LNCAP (cell line): Measurements from ENCODE around the gene TMEM259.

Experiments
- TF ChIP-seq, protein P1 (sequence below): fragments of 450-650 bp; IDR thresholded peaks from 2 replicates; pipeline ENCODE4 v1.5.1; 2017; ENCODE audit warnings: mild to moderate bottlenecking

TMEM259 gene

DNA sequence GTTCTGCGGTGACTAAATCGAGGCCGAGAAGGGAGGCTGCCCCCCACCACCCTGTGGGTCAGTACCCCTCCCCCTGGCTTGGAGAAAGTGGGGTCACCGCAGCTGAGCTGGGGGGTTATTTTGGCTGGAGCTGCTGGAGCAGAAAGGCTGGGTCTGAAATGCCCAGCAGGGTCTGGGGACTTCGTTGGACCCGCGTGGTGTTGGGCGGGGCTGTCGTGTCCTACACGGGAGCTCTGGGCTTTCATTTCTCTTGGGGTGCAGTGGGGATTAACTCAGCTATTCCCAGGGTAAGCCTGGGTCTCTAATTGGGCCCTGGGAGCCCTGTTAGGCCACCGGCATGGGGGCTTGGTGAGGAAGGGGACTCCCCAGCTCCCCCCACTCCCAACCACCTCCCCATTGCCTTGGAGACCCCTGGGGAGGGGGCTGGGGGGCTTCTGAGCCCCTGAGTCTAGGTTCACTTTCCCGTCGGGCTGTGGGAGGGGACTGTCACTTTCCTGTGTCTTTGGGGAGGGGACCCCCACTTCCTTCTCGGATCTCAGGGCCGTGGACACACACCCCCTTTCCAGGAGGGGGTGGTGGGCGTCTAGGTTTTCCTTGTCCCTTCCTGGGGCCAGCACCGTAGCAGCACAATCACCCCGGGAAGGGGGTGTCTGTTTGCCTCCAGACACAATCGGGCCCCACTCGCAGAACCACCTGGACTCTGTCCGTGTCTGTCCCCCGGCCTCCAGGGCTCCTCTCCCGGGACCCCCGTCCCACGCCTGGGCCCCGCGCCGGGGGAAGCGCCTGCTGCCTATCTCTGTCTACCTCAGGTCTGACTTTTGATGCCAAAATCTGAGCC is 47.0 kb downstream of the TMEM259 start:
- TF ChIP-seq, protein P1, sequence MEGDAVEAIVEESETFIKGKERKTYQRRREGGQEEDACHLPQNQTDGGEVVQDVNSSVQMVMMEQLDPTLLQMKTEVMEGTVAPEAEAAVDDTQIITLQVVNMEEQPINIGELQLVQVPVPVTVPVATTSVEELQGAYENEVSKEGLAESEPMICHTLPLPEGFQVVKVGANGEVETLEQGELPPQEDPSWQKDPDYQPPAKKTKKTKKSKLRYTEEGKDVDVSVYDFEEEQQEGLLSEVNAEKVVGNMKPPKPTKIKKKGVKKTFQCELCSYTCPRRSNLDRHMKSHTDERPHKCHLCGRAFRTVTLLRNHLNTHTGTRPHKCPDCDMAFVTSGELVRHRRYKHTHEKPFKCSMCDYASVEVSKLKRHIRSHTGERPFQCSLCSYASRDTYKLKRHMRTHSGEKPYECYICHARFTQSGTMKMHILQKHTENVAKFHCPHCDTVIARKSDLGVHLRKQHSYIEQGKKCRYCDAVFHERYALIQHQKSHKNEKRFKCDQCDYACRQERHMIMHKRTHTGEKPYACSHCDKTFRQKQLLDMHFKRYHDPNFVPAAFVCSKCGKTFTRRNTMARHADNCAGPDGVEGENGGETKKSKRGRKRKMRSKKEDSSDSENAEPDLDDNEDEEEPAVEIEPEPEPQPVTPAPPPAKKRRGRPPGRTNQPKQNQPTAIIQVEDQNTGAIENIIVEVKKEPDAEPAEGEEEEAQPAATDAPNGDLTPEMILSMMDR = no peak

DNA sequence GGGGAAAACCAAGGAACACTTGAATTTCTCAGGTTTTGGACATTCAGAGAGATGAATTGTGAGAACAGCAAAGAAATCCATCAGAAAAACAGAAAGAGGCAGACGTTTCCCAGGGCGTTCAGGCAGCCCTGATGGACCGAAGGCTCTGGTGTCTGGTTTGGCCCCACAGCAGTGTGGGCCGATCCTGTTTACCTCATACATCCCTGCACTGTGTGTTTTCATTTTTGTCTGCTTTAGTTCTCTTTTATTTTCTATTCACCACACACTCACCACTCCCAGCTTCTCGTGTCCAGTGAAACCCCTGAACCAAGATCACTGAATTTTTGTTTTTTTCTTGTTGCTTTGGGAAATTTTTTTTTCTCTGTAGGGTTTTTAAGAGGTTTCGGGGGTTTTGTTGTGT is 48.6 kb downstream of the TMEM259 start:
- TF ChIP-seq, protein P1 = no peak

DNA sequence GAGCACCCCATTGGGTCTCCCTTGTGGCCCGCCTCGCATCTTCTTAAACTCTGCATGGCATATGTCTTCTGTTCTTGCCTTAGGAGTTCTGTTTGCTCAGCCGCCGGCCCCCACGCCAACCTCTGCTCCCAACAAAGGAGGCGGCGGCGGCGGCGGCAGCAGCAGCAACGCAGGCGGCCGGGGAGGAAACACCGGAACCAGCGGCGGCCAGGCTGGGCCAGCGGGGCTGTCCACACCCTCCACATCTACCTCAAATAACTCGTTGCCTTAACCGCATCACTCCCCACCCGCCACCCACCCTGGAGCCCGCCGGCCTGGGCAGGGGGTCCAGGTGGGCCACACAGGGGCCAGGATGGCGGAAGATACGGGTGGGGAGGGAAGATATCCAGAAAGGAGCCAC is 49.1 kb downstream of the TMEM259 start:
- TF ChIP-seq, protein P1 = no peak

GRCh38 chr19:970695-971094 is 50.2 kb downstream of the TMEM259 start:
- TF ChIP-seq, protein P1 = peak; percentile 64

GRCh38 chr19:966485-967088 is 54.3 kb downstream of the TMEM259 start:
- TF ChIP-seq, protein P1 = no peak

DNA sequence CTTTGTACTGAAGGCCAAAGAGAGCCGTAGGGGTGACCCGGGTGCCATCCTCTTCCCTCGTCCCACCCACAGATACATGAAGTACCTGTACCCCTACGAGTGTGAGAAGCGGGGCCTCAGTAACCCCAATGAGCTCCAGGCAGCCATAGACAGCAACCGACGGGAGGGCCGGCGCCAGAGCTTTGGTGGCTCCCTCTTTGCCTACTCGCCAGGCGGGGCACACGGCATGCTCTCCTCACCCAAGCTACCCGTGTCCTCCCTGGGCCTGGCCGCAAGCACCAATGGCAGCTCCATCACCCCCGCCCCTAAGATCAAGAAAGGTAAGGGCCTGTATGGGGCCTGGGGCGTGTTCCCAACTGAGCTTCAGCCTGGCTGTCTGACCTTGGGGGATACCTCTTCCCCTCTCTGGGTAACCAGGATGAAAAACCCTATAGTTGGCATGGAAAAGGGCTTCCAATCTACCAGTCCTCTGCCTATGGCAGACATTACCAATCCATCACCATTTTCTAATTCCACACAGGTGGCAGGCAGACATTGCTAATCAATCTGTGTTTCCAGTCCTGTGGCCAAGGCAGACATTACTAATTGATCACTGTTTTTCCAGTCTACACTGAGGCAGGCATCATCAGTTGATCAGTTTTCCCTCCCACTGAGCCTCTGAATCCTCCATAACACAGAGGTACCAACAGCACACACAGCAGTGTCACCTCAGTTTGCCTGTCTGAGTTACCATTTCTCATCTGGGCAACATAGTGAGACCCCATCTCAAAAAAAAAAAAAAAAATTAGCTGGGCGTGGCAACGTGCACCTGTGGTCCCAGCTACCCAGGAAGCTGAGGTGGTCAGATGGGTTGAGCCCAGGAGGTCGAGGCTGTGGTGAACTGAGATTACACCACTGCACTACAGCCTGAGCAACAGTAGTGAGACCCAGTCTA is 55.9 kb downstream of the TMEM259 start:
- TF ChIP-seq, protein P1 = no peak

DNA sequence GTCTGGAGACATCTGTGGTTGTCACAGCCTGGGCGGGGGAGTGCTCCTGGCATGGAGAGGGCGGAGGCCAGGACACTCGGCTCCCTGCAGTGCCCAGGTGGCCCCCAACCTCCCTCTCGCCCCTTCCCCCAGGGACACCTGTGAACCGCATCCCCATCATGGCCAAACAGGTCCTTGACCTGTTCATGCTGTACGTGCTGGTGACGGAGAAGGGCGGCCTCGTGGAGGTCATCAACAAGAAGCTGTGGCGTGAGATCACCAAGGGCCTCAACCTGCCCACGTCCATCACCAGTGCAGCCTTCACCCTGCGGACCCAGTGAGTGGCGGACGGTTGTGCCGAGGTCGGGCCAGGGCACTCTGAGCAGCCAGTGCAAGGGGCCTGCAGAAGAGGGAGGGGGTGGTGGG is 56.8 kb downstream of the TMEM259 start:
- TF ChIP-seq, protein P1 = no peak
